Sigmoid colon (tissue), 7 donors: ENCODE data around the gene ORAI3. TPM values are rescaled to one million over a fixed set of nuclear protein-coding genes. Genes with fewer than 3 reads are reported as not detected.
A peak's percentile ranks its signal among the peaks of the same experiment; 100 is the strongest.

ENCODE experiments used
- DNase-seq: peaks from one replicate; pipeline ENCODE4 v3.0.0-alpha.2; 2019
- H3K27ac ChIP-seq, 4 donors: fragments of 200-600 bp; sonication (generic); one replicate each; pipeline ENCODE4 v1.5.1; 2016 to 2019; ENCODE audit warnings: mild to moderate bottlenecking in 1 of 4
- H3K27me3 ChIP-seq, 3 donors: fragments of 200-600 bp; sonication (generic); one replicate each; pipeline ENCODE4 v1.5.1; 2019; ENCODE audit warnings: mild to moderate bottlenecking in 1 of 3
- H3K36me3 ChIP-seq, 4 donors: fragments of 200-600 bp; sonication (generic); one replicate each; pipeline ENCODE4 v1.5.1; 2016 to 2019
- H3K4me1 ChIP-seq, 4 donors: fragments of 200-600 bp; sonication (generic); one replicate each; pipeline ENCODE4 v1.5.1; 2017 to 2019
- H3K4me3 ChIP-seq, 4 donors: fragments of 200-600 bp; sonication (generic); one replicate each; pipeline ENCODE4 v1.5.1; 2017 to 2019; ENCODE audit warnings: mild to moderate bottlenecking in 2 of 4, moderate library complexity in 1 of 4
- H3K9me3 ChIP-seq, 4 donors: fragments of 200-600 bp in 3 of 4; sonication (generic) in 3 of 4; one replicate each; pipeline versions ENCODE4 v1.5.1 to v1.6.1; 2013 to 2019
- EP300 ChIP-seq, 4 donors: sonication (generic); formaldehyde crosslinking; IDR thresholded peaks; one replicate each; pipeline ENCODE4 v1.6.1; 2017; ENCODE audit warnings: antibody characterized with exemption in 4 of 4
- POLR2A ChIP-seq, 2 donors: fragments of 450-650 bp; IDR thresholded peaks; one replicate each; pipeline ENCODE4 v1.6.1; 2016; ENCODE audit warnings: antibody characterized with exemption in 2 of 2, mild to moderate bottlenecking in 2 of 2, moderate library complexity in 2 of 2
- POLR2AphosphoS5 ChIP-seq, 4 donors: sonication (generic); formaldehyde crosslinking; IDR thresholded peaks; one replicate each; pipeline ENCODE4 v1.6.1; 2017; ENCODE audit warnings: antibody characterized with exemption in 4 of 4
- WGBS, 2 donors: extraction: QIAGEN DNeasy Blood & Tissue Kit; methylation state at CpG; one replicate each; pipeline ENCODE4 v1.1.7; 2013; 5-methylcytosine and 5-hydroxymethylcytosine counted together
- intact Hi-C: fragments of 100-400 bp; cut with DNase I; formaldehyde crosslinking; loops from one replicate; pipeline ENCODE4 v1.15.1; 2023
- polyA plus RNA-seq, 3 donors: library from polyadenylated mRNA; stranded (reverse); fragments of 200-250 nt; gene quantifications; one replicate each; pipeline ENCODE4 v1.2.3, GENCODE V29; 2013
- total RNA-seq, 4 donors: library from RNA; depleted of rRNA; stranded (reverse); fragments of >200 nt; gene quantifications; one replicate each; pipeline ENCODE4 v1.1.0, GENCODE V29; 2016
- TF ChIP-seq, protein P1 (sequence below), 4 experiments: fragments of 450-650 bp in 3 of 4; fragments of 200-600 bp in 1 of 4; IDR thresholded peaks; one replicate each; pipeline ENCODE4 v1.5.1; 2016 to 2019; ENCODE audit warnings: antibody characterized with exemption in 4 of 4, mild to moderate bottlenecking in 3 of 4, moderate library complexity in 2 of 4
- donor health status: healthy with polysubstance abuse.
- donor health status: Bipolar disorder and iron deficiency.
- donor health status: healthy.

The ORAI3 gene
- total and polyA plus RNA-seq, 7 donors: 8.6 to 43.3 (median 33.3) TPM

DNA sequence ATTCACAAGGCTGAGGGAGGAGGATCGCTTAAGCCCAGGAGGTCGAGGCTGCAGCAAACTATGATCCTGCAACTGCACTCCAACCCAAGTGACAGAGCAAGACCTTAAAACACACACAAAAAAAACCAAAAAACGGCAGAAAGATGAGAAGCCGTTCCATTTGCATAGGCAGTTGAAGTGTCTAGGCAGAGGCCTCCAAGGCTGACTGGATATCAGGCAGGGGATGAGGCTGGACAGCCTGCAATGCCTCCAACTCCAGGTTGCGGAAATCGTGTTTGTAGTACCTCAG lies 27.5 kb upstream of the ORAI3 start:
- H3K27me3 ChIP-seq: no peaks in the 10 kb centered on the region
- H3K4me1 ChIP-seq: peaks cover 0 to 31% (median 28%) of the 10 kb centered on the region in 4 donors
- peak overlapping the region; percentile 87 to 95 (median 91) for H3K27ac ChIP-seq
- H3K36me3 ChIP-seq: no peaks in the 10 kb centered on the region
- no peaks in the 10 kb centered on the region for H3K9me3 ChIP-seq
- TF ChIP-seq POLR2A (IDR thresholded peaks at IDR 0.05): no peak
- TF ChIP-seq POLR2AphosphoS5 (IDR thresholded peaks at IDR 0.05): no peak
- TF ChIP-seq, protein P1, sequence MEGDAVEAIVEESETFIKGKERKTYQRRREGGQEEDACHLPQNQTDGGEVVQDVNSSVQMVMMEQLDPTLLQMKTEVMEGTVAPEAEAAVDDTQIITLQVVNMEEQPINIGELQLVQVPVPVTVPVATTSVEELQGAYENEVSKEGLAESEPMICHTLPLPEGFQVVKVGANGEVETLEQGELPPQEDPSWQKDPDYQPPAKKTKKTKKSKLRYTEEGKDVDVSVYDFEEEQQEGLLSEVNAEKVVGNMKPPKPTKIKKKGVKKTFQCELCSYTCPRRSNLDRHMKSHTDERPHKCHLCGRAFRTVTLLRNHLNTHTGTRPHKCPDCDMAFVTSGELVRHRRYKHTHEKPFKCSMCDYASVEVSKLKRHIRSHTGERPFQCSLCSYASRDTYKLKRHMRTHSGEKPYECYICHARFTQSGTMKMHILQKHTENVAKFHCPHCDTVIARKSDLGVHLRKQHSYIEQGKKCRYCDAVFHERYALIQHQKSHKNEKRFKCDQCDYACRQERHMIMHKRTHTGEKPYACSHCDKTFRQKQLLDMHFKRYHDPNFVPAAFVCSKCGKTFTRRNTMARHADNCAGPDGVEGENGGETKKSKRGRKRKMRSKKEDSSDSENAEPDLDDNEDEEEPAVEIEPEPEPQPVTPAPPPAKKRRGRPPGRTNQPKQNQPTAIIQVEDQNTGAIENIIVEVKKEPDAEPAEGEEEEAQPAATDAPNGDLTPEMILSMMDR (IDR thresholded peaks at IDR 0.05): peak in 1 of 4 experiments; percentile 89
- no peak for TF ChIP-seq EP300 (IDR thresholded peaks at IDR 0.05)
- 24 to 28% methylated on average over 6 of the region's 6 CpGs for WGBS, 2 donors
- no peak for DNase-seq
- intact Hi-C loops: loop anchor here (1.0 to 10.0 kb wide), 3 partner anchors 47 to 267 kb away; partner anchors contain the start of genes FBRS and PRR14
- peak overlapping the region; percentile 52 to 90 (median 70) for H3K4me3 ChIP-seq

DNA sequence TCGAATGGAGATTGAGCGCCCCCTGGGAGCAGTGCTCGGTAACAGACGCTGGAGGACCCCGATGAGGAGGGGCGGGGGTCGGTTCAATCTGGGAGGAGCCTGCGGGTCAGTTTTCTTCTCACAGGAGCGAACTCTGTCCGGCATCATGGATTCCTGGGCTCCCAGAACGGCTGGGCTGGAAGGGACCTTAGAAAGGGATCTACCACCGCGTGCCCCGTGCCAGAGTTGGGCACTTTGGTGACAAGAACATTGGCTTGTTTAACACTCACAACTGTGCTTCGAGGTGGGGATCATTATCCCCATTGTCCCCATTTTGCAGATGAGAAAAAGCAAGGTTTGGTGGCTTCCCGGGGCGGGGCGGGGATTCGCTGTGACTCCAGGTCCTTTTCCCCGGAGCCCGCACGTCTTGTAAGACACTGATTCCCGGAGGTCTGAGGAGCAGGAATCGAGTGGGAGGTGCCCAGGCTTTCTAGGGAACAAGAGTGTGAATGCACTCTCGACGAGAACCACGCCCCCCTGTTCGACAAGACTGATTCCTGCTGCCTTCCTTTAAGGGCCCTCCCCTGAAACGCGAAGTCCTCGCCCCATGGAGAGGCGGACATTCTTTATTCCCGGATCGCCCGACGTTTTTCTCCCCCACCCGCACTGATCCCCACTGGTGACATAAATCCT lies 27.0 kb upstream of the ORAI3 start:
- peak overlapping the region; percentile 52 to 90 (median 70) for H3K4me3 ChIP-seq
- peak; percentile 95 for DNase-seq
- intact Hi-C loops: loop anchor here (1.0 to 10.0 kb wide), 5 partner anchors 27 to 267 kb away; partner anchors contain the start of genes BCL7C, FBRS, PRR14 and SRCAP
- H3K36me3 ChIP-seq: no peaks in the 10 kb centered on the region
- peaks cover 0 to 31% (median 28%) of the 10 kb centered on the region in 4 donors for H3K4me1 ChIP-seq
- H3K9me3 ChIP-seq: no peaks in the 10 kb centered on the region
- peak overlapping the region; percentile 87 to 95 (median 91) for H3K27ac ChIP-seq
- no peaks in the 10 kb centered on the region for H3K27me3 ChIP-seq
- TF ChIP-seq EP300 (IDR thresholded peaks at IDR 0.05): no peak
- TF ChIP-seq, protein P1 (IDR thresholded peaks at IDR 0.05): peak in 3 of 4 experiments; percentile 87 to 98 (median 94)
- WGBS, 2 donors: 1% methylated on average over 37 of the region's 37 CpGs

DNA sequence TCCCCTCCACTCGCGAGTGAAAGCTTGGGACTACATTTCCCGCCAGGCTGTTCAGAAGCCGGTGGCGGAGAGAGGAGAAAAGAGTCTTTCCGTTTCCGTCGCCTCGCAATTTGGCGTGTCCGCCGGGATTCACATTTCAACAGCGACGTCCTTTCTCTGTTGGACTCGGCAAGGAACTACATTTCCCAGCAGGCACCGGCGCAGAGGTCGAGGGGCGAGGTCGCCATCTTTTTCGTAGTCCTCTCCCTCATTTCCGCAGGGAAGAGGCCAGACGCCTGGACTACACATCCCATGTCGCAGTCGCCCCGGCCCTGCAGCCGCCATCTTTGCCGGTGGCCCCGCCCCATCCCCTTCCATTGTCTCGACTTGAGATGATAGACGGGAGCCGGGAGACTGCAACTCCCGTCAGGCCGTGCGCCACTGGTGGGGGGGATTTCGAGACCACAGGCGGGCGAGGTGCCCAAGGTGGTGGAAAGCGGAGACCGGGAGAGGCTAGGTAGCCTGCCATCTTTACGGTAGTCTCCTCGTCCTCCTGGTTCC lies 26.4 kb upstream of the ORAI3 start:
- intact Hi-C loops: loop anchor here (2.0 to 10.0 kb wide), 3 partner anchors 28 to 268 kb away; partner anchors contain the start of genes BCL7C, FBRS, PRR14 and SRCAP
- Histone ChIP-seq H3K27ac (peak overlapping the region; percentile 87 to 95 (median 92)), H3K9me3 (no peaks in the 10 kb centered on the region), H3K36me3 (no peaks in the 10 kb centered on the region), H3K4me3 (peak overlapping the region; percentile 69 to 90 (median 80)), H3K27me3 (no peaks in the 10 kb centered on the region), H3K4me1 (peaks cover 0 to 35% (median 31%) of the 10 kb centered on the region in 4 donors)
- DNase-seq: peak; percentile 100
- no peak for TF ChIP-seq EP300 (IDR thresholded peaks at IDR 0.05)
- TF ChIP-seq POLR2AphosphoS5 (IDR thresholded peaks at IDR 0.05): peak in 3 of 4 donors; percentile 23 to 74 (median 42)
- WGBS, 2 donors: 0% methylated on average over 42 of the region's 42 CpGs

DNA sequence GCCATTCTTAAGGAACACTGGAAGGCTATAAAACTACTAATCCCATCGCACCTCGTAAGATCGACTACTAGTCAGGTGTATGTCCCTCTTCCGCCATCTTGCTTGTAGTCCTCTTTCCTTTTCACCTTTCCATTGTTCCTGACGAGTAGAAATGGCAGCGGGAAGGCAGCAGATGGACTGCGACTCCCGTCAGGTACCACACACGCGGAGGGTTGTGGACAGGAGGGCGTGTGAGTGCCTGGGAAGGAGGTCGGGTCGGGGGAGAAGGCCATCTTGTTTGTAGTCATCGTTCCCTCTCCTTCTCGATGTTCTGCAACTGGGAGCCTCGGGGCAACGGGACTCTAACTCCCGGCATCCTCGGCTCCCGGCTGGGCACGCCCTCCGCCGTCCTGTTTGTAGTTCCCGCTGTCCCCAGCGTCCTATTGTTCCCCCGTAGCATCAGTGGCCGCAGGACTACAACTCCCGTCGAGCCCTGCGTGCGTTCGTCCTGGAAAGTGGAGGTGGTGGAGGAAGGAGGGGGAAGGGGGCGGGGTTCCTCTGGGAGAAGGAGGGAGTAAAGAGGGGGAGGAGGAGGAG lies 25.8 kb upstream of the ORAI3 start:
- peak; percentile 100 for DNase-seq
- Histone ChIP-seq H3K27ac (peak overlapping the region; percentile 87 to 95 (median 92)), H3K9me3 (no peaks in the 10 kb centered on the region), H3K36me3 (no peaks in the 10 kb centered on the region), H3K4me1 (peaks cover 0 to 40% (median 37%) of the 10 kb centered on the region in 4 donors), H3K27me3 (no peaks in the 10 kb centered on the region), H3K4me3 (peak overlapping the region; percentile 69 to 90 (median 80))
- intact Hi-C loops: loop anchor here (2.0 to 10.0 kb wide), 3 partner anchors 28 to 268 kb away; partner anchors contain the start of genes BCL7C, FBRS, PRR14 and SRCAP
- TF ChIP-seq, protein P1 (IDR thresholded peaks at IDR 0.05): no peak
- peak; percentile 18 to 56 (median 51) for TF ChIP-seq POLR2AphosphoS5 (IDR thresholded peaks at IDR 0.05)
- WGBS, 2 donors: 0% methylated on average over 33 of the region's 33 CpGs

DNA sequence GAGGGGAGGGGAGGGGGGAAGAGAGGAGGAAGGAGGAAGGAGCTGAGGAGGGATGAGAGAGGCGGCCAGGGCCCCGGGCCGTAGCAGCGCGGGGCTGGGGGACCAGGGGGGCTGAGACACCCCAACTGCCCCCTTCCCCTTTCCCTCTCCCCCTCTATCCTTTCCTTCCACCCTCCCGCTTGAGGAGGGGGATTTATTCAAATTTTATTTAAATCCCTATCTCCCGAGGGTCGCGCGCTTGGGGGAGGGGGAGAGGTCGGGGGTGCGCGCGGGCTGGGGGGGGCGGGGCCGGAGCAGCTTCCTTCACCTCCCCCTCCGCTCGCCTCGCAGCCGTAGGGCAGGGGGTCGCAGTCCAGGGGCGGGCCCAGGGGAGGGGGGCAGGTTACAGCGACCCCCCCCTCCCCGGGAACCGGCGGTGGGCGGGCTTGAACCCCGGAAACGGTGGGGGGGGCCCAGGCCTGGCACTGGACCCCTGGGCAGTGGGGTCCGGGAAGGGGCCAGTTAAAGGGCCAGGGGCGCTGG lies 25.3 kb upstream of the ORAI3 start, which contains the start of gene FBXL19:
Gene FBXL19 (plus strand): TSS at position 19 of the 522 bp plus-strand sequence. CDS start 2,183 bp downstream, outside the sequence.
- 0 to 1% methylated on average over 30 to 31 of the region's 31 CpGs for WGBS, 2 donors
- intact Hi-C loops: loop anchor here (2.0 to 10.0 kb wide), 4 partner anchors 25 to 269 kb away; partner anchors contain the start of genes BCL7C, FBRS, ORAI3 and PRR14
- Histone ChIP-seq H3K4me3 (peak within 1 kb of the TSS; percentile 69 to 90 (median 80)), H3K4me1 (peaks cover 0 to 40% (median 37%) of the 10 kb centered on the region in 4 donors), H3K27ac (peak within 1 kb of the TSS; percentile 87 to 95 (median 92)), H3K27me3 (no peaks in the 10 kb centered on the region), H3K9me3 (no peaks in the 10 kb centered on the region), H3K36me3 (peaks cover 0 to 3% (median 0%) of the 10 kb centered on the region in 4 donors)
- DNase-seq: peak; percentile 78
- TF ChIP-seq POLR2AphosphoS5 (IDR thresholded peaks at IDR 0.05) (no peak), EP300 (IDR thresholded peaks at IDR 0.05) (no peak), POLR2A (IDR thresholded peaks at IDR 0.05) (no peak)
- TF ChIP-seq, protein P1 (IDR thresholded peaks at IDR 0.05): no peak
